Stimulated activated CD4-positive, alpha-beta T cell treated with anti-CD3 and anti-CD28 coated beads, TNF-alpha, amount 100 ng/mL, for 48 hours (primary cell): ENCODE data around the gene EIF1AX.
"Not testable (repeated sequence)": the region's sequence is repeated elsewhere in the genome, so short reads cannot be mapped to it uniquely, and the experiment has no call there.

Source experiments
- DNase-seq, 3 donors: peaks; one replicate each; pipeline ENCODE4 v3.0.0-alpha.2; 2020; ENCODE audit warnings: low read depth in 3 of 3

Gene EIF1AX

DNA sequence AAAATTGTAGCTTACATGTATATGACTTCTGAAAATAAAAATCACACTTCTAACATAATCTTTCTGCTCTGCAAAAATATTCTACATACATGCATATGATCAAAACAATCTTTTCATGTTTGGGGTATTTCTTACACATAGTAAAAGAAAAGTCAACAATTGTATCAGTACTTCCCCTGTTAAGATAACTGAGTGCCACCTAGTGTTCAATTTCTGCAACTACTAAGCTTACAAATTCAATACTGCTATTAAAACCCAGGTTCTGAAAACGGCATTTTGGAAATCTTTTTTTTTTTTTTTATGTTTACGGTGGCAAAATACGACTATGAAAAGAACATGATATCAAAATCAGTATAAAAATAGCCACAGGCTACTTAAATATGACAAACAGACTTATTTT lies 14.2 kb downstream of the EIF1AX start:
- DNase-seq, result not testable (repeated sequence)

- DNase-seq, result not testable (repeated sequence)
Measured at GRCh38 chrX:20126833-20127232, 14.8 kb downstream of the EIF1AX start.

DNA sequence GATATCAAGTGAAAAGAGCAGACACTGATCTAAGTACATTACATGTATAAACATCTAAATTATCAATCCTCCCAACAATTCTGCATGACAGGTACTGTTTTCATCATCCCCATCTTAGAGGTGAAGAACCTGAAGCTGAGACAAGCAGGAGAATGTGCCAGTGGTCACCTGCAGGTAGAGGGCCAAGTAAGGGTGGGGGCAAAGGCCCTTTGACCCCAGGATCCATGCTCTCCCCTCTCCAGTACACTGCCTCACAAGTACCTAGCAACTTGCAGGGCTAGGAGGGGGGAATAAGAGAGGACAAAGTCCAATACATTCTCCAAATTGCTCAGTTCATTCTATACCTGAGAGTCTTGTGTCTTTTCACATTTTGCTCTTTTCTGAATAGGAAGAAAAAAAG lies 16.7 kb downstream of the EIF1AX start:
- no peak for DNase-seq

DNA sequence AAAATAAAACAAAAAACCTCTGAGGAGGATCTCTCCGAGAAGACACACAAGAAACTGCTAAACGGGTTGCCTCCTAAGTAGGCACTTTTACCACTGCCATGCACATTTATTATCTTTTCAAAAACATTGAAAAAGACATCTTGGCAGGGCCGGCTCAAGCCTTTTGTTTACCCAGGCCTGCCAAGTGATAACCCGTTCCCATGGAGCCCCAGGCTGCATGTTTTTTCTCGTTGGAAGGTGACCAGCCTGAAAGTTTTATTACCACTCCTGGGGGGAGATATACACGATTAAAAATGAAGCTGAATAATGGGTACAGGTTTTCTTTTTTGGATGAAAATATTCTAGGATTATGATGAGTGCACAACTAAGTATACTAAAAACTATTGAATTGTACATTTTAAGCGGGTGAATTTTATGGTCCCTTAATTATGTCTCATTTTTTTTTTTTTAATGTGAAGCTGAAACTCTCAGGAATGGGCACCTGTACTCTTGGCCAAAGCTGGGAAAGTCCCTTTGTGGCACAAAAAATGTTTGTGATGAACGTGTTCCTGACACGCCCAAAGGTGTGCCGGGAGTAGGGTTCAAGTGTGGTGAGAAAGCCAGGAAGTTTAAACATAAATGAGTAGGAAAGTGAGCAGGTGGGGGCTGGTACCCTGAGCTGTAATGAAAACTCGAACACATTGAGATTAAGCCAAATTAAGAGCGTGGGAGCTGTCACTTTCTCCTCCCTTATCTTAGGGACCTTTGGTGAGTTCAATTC lies 23.4 kb downstream of the EIF1AX start:
- no peak for DNase-seq

- no peak for DNase-seq
Measured at GRCh38 chrX:20116577-20117240, 24.9 kb downstream of the EIF1AX start, which contains the start of gene MAP7D2. MAP7D2 (minus strand) TSS chrX:20116907; CDS start chrX:20116879, 28 bp downstream.

GRCh38 chrX:20116087-20116576 lies 25.5 kb downstream of the EIF1AX start:
- no peak for DNase-seq

DNA sequence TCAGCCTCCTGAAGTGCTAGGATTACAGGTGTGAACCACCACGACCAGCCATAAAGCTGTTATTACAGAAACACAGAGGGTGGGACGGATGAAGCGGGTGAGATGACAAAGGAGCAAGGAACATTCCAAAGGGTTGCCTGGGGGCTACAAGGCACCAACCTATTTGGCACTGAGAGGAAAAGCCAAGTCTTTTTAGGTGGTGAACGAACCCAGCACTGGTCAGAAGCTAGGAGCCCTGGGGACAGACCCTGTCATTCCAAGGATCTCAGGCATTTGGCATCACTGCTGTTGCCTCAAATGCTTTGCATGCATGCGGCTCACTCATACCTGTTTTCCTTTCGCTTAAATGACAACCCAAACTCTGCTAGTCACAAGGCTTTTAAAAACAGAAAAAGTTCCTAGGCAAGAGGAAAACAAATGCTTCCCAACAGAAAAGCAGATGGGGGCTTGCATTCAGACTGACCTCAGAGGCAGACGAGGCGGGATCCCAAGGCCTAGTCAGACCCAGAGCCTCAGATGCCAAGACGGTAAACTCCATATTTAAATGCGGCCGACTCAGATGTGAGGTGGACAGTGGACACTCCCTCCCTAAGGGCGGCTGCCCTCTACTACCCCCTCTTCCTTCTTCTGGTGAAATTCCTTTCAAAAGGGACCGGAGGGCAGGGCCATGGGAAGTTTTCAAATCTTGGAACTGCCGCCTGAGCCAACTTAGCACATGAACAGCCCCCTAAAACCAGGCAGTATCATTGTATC lies 29.4 kb downstream of the EIF1AX start:
- DNase-seq, result no peak

DNA sequence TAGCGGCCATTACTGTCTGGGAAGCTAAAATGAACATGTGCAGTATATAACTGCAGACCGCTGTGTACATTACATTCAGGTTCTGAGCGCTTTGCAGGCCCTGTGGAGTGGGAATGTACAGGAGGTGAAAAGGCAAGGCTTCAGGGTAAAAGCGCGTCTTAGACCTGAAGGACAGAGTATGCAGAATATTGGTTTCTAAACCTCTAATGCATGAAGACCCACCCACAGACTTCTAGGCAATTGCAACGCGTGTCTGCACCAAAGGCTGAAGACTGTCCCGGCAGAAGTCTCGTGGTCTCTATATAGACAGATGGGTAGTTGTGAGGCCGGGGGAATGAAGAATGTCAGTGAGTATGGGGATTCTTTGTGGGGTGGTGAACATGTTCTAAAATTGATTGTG lies 30.4 kb downstream of the EIF1AX start:
- no peak for DNase-seq

DNA sequence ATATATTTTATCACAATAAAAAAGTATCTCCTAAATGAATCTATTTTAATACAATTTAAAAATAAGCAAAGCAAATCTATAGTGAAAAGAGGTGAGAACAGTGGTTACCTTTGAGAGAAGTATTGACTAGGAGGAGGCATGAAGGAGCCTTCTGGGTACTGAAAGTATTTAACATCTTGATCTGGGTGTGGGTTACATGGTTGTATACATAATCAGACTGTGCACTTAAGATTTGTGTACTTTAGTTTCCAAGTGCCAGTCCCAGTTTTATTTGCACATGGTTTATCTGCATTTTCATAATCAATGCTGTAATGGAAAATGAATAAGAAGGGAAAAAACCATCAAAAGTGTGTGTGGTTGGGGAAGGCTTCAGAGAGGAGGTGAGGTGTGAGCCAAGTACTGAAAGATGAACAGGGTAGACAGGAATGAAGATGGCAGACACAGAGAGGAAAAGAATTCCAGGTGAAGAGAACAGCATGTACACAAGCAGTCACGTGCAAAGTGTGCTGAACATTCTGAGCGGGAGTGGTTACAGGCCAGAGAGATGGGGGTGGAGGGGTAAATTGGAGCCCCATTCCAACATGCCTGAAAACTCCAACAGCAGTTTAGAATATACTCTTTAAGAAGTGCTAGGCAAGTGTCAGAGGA lies 39.6 kb downstream of the EIF1AX start:
- no peak for DNase-seq

- no peak for DNase-seq
Measured at GRCh38 chrX:20091499-20091898, 50.1 kb downstream of the EIF1AX start.

- no peak for DNase-seq
Measured at GRCh38 chrX:20089845-20090244, 51.8 kb downstream of the EIF1AX start.

DNA sequence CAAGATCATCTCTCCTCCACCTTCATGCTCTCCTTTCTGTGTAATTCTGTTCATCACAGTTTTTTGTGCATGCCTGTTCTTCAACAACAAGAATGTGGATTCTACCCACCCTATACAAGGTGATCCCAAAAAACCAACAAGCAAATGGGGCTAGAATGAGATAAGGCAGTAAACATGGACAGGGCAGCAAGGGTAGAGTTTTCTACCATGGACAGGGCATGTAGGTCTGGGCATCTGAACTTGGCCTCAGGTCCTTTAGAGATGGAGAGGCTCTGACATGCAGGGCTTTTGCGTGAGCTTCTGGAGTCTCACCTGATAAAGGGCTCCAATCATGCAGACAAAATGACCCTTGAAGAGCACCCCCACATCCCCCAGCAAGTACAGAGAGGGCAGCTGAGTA lies 61.4 kb downstream of the EIF1AX start:
- no peak for DNase-seq
